HCT116 (cell line): ENCODE data around the gene FGD4. TPM values are rescaled to one million over a fixed set of nuclear protein-coding genes. Genes with fewer than 3 reads are reported as not detected.
"Not testable (repeated sequence)": the region's sequence is repeated elsewhere in the genome, so short reads cannot be mapped to it uniquely, and the experiment has no call there.

Source experiments
- ATAC-seq: fragments of 200-7000 bp; cut with Tn5 transposase; 2 replicates; pipeline ENCODE4 v1.9.1; 2020; ENCODE audit warnings: mild to moderate bottlenecking, moderate library complexity
- BruUV-seq: library from RNA; stranded (reverse); fragments of 400-500 nt; replicated peaks from 2 replicates; lab custom pipeline; 2021; lab: Mats Ljungman, UMichigan
- CTCF ChIA-PET: fragments of 300-600 bp; sonication (Branson Sonifier 250); formaldehyde crosslinking; loops from one replicate; lab custom pipeline; 2021; ENCODE audit warnings: antibody characterized with exemption; lab: Charles Lee
- POLR2A ChIA-PET: fragments of 300-600, 350-600 bp; sonication (Branson Sonifier 250); formaldehyde crosslinking; loops from one replicate; lab custom pipeline; 2021; ENCODE audit warnings: antibody characterized with exemption; lab: Charles Lee
- RAD21 ChIA-PET, 2 experiments: fragments of 300-600 bp; sonication (Branson Sonifier 250); formaldehyde crosslinking; loops; one replicate each; lab custom pipeline; 2023; ENCODE audit warnings: low total read pairs in 2 of 2; ENCODE audit not compliant: uncharacterized antibody in 2 of 2, unreplicated experiment in 2 of 2, low non-redundant PET in 1 of 2; lab: Charles Lee
- DNase-seq: peaks from one replicate; pipeline ENCODE4 v3.0.0-alpha.2; 2010; ENCODE audit warnings: low read depth, low spot score
- H2AFZ ChIP-seq: fragments of 200-600 bp; shearing (Covaris generic), sonication (generic); 2 replicates; pipeline ENCODE4 v1.6.1; 2017; ENCODE audit warnings: low read depth, mixed run types, mixed read lengths, antibody characterized with exemption, low read length; ENCODE audit not compliant: poor library complexity, severe bottlenecking
- H3K27ac ChIP-seq: 2 replicates; pipeline ENCODE4 v1.5.1; 2012; ENCODE audit warnings: low read depth, low read length
- H3K27me3 ChIP-seq: fragments of 200-600 bp; sonication (generic); 2 replicates; pipeline ENCODE4 v1.6.1; 2016; ENCODE audit warnings: mixed run types, low read length, mixed read lengths; ENCODE audit not compliant: insufficient read depth
- H3K36me3 ChIP-seq, 2 experiments: fragments of 200-500 bp in 1 of 2; fragments of 200-600 bp in 1 of 2; sonication (Bioruptor generic) in 1 of 2; sonication (generic) in 1 of 2; 2 replicates each; pipeline versions ENCODE4 v1.5.1 to v1.6.1; 2014 to 2016; ENCODE audit warnings: low read length in 2 of 2, inconsistent platforms in 1 of 2, mixed read lengths in 1 of 2, mixed run types in 1 of 2; ENCODE audit not compliant: insufficient read depth in 2 of 2, control insufficient read depth in 1 of 2
- H3K4me1 ChIP-seq, 2 experiments: fragments of 200-600 bp in 1 of 2; sonication (generic) in 1 of 2; 2 replicates each; pipeline versions ENCODE4 v1.5.1 to v1.6.1; 2012 to 2017; ENCODE audit warnings: low read length in 2 of 2, inconsistent platforms in 1 of 2, mild to moderate bottlenecking in 1 of 2, mixed read lengths in 1 of 2, mixed run types in 1 of 2, moderate library complexity in 1 of 2; ENCODE audit not compliant: insufficient read depth in 2 of 2, control insufficient read depth in 1 of 2
- H3K4me2 ChIP-seq: fragments of 200-600 bp; sonication (generic); 2 replicates; pipeline ENCODE4 v1.6.1; 2017; ENCODE audit warnings: mixed run types, low read length, mixed read lengths
- H3K4me3 ChIP-seq, 2 experiments: fragments of 200-600 bp in 1 of 2; sonication (generic) in 1 of 2; replicated peaks in 1 of 2; 2 replicates each; pipeline ENCODE4 v1.5.1; 2011 to 2016; ENCODE audit warnings: low read length in 2 of 2, control low read depth in 1 of 2, low read depth in 1 of 2, mild to moderate bottlenecking in 1 of 2, mixed read lengths in 1 of 2, mixed run types in 1 of 2
- H3K79me2 ChIP-seq: fragments of 200-600 bp; sonication (generic); 2 replicates; pipeline ENCODE4 v1.6.1; 2017; ENCODE audit warnings: mild to moderate bottlenecking, mixed run types, low read length, moderate library complexity, mixed read lengths; ENCODE audit not compliant: insufficient read depth
- H3K9ac ChIP-seq: fragments of 200-600 bp; sonication (generic); 2 replicates; pipeline ENCODE4 v1.6.1; 2016; ENCODE audit warnings: low read length, mixed read lengths
- H3K9me2 ChIP-seq: fragments of 200-600 bp; sonication (generic), shearing (Covaris generic); 2 replicates; pipeline ENCODE4 v1.6.1; 2017; ENCODE audit warnings: mixed run types, mild to moderate bottlenecking, moderate library complexity; ENCODE audit not compliant: insufficient read depth
- H3K9me3 ChIP-seq, 2 experiments: fragments of 200-500 bp in 1 of 2; fragments of 200-600 bp in 1 of 2; sonication (Bioruptor generic) in 1 of 2; sonication (generic) in 1 of 2; 2 replicates each; pipeline ENCODE4 v1.6.1; 2014 to 2017; ENCODE audit warnings: low read length in 2 of 2, mixed read lengths in 2 of 2, inconsistent platforms in 1 of 2, low read depth in 1 of 2, mild to moderate bottlenecking in 1 of 2, mixed run types in 1 of 2, moderate library complexity in 1 of 2; ENCODE audit not compliant: control insufficient read depth in 1 of 2, insufficient read depth in 1 of 2
- H4K20me1 ChIP-seq: fragments of 200-600 bp; sonication (generic), shearing (Covaris generic); 2 replicates; pipeline ENCODE4 v1.6.1; 2017; ENCODE audit warnings: mixed run types, mild to moderate bottlenecking, moderate library complexity; ENCODE audit not compliant: insufficient read depth
- EGR1 ChIP-seq: IDR thresholded peaks from 2 replicates; pipeline ENCODE4 v1.6.1; 2012; ENCODE audit warnings: low read depth
- EZH2 ChIP-seq: fragments of 200-600 bp; sonication (generic); IDR thresholded peaks from 2 replicates; pipeline ENCODE4 v1.6.1; 2017; ENCODE audit warnings: antibody characterized with exemption, mixed run types
- EZH2phosphoT487 ChIP-seq: fragments of 200-600 bp; IDR thresholded peaks from 2 replicates; pipeline ENCODE4 v1.6.1; 2018; ENCODE audit warnings: antibody characterized with exemption, borderline replicate concordance
- FOSL1 ChIP-seq: IDR thresholded peaks from 2 replicates; pipeline ENCODE4 v1.6.1; 2012; ENCODE audit warnings: low read depth
- JUND ChIP-seq: IDR thresholded peaks from 2 replicates; pipeline ENCODE4 v1.6.1; 2012
- MAX ChIP-seq: IDR thresholded peaks from 2 replicates; pipeline ENCODE4 v1.6.1; 2012
- RAD21 ChIP-seq: IDR thresholded peaks from 2 replicates; pipeline ENCODE4 v1.6.1; 2012; ENCODE audit warnings: low read depth, mild to moderate bottlenecking
- REST ChIP-seq: IDR thresholded peaks from 2 replicates; pipeline ENCODE4 v1.6.1; 2012; ENCODE audit warnings: low read depth
- YY1 ChIP-seq: IDR thresholded peaks from 2 replicates; pipeline ENCODE4 v1.6.1; 2011; ENCODE audit warnings: low read length, low read depth, moderate library complexity, mild to moderate bottlenecking; ENCODE audit not compliant: insufficient replicate concordance; ENCODE audit errors: extremely low read depth
- ZNF274 ChIP-seq: fragments of 200-500 bp; sonication (Bioruptor generic); IDR thresholded peaks from 2 replicates; pipeline ENCODE4 v1.6.1; 2014; ENCODE audit warnings: mild to moderate bottlenecking, low read depth, low read length, inconsistent platforms
- intact Hi-C: fragments of 100-400 bp; cut with micrococcal nuclease; formaldehyde crosslinking; loops from 2 replicates; pipeline ENCODE4 v1.10.0; 2022
- total RNA-seq: library from RNA; stranded (reverse); gene quantifications from one replicate; pipeline ENCODE4 v1.2.1, GENCODE V29; 2021; ENCODE audit not compliant: unreplicated experiment
- TF ChIP-seq, protein P1 (sequence below): IDR thresholded peaks from 2 replicates; pipeline ENCODE4 v1.6.1; 2012

The FGD4 gene
- total RNA-seq, 1 experiment from 2014 or later, result 7.7 TPM

DNA sequence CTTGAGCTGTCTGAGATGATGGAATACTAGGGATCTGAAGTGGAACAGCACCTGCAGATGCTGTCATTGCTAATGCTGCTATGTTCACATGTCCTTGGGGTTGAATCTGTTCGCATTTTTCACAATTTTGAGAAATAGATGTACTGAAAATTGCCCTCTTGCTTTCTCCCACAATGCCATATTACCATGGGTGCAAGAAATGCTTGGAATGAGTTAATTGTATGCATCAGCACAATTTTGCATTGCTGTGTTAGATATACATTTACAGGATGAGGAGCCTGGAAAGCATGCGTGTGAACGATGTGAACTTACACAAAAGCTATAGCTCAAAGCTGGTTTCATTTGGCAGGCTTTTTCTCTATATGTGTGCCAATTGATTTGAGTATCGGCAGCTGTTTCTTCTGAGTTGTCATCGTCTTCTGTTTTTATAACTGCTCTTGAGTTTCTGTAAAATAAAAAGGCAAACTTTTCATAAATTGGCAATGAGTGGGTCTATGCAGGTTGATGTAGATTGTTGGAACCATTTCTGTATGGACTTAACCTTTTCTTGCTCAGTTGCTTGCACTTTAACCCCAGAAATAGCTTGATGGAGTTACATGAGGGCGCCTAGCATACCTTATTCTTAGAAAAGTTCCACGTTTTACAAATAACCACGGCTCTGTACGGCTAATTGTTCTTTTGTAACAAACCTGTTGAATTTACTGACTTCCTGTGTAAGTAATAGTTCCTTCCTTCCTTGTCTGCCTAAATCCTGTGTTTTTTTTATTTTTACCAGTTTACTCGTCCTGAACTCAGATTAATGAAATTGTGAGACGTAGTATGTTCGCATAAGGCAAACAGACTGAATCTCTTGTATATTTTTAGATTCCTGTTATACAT lies 105.9 kb downstream of the FGD4 start:
- intact Hi-C loops, result no loop called here
- Histone ChIP-seq H3K4me3 (no peak overlapping the region), H3K9ac (no peak overlapping the region), H3K9me3 (no peaks in the 10 kb centered on the region), H3K4me2 (no peak overlapping the region), H3K79me2 (no peaks in the 10 kb centered on the region), H4K20me1 (no peaks in the 10 kb centered on the region), H3K27me3 (no peaks in the 10 kb centered on the region), H2AFZ (no peak overlapping the region), H3K36me3 (no peaks in the 10 kb centered on the region), H3K27ac (no peak overlapping the region), H3K9me2 (no peaks in the 10 kb centered on the region), H3K4me1 (no peaks in the 10 kb centered on the region)
- no TSS peak for BruUV-seq
- POLR2A ChIA-PET, result no interaction called here
- RAD21 ChIA-PET, result no interaction called here
- DNase-seq (no peak), ATAC-seq (no peak)
- TF ChIP-seq RAD21 (no peak), REST (no peak), EZH2phosphoT487 (no peak), MAX (no peak), EZH2 (no peak), YY1 (no peak), JUND (no peak), FOSL1 (no peak), EGR1 (no peak), ZNF274 (no peak)
- TF ChIP-seq, protein P1, sequence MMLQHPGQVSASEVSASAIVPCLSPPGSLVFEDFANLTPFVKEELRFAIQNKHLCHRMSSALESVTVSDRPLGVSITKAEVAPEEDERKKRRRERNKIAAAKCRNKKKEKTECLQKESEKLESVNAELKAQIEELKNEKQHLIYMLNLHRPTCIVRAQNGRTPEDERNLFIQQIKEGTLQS, result no peak
- CTCF ChIA-PET, result no interaction called here

- H2AFZ ChIP-seq, H3K9ac ChIP-seq, H3K9me3 ChIP-seq, H3K4me3 ChIP-seq, BruUV-seq, RAD21 ChIA-PET, CTCF ChIA-PET, intact Hi-C loops, H3K4me2 ChIP-seq, H3K27ac ChIP-seq, H3K27me3 ChIP-seq, POLR2A ChIA-PET, ATAC-seq, H3K36me3 ChIP-seq, H3K79me2 ChIP-seq, H4K20me1 ChIP-seq, H3K4me1 ChIP-seq, DNase-seq, H3K9me2 ChIP-seq: not testable (repeated sequence)
Observed at GRCh38 chr12:32507096-32507941, 108.0 kb downstream of the FGD4 start.
